NCI-H226 (cell line): Measurements from ENCODE around the gene PHYHIPL.

Experiments used
- DNase-seq: peaks from one replicate; pipeline ENCODE4 v3.0.0-alpha.2; 2015

PHYHIPL gene

DNA sequence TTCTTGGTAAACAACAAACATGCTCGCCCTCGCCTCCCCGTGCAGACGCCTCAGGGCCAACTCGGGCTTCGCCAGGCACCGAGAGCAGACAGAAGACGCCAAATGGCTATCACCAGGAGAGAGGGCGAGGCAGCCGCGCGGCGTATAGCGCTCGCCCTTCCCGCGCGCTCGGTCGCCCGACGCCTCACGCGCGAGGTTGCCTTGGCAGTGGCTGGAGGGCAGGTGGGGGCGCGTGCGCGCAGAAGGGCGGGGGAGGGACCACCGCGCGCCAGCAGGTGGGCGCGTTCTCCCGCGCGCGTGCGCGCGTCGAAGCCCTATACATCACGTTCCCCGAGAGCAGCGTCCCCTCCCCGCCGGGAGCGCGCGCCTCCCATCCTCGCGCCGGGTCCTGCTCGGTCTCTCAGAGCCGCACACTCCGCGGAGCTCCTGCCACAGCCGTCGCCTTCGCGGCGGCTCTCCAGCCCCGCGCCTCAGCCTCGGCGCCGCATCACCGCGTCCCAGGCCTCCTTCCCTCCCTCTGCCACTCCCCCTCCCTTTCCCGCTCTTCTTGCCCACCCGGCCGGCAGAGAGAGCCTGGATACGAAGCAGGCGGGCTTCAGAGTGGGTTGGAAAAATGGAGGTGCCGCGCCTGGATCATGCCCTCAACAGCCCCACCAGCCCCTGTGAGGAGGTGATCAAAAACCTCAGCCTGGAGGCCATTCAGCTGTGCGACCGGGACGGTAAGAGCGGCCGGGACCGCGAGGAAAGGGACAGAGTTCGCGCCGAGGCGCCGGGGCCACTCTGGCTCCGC is at the start of gene PHYHIPL:
TSS of gene PHYHIPL (plus strand) at position 403 of the 790 bp plus-strand sequence. CDS start at position 614, 211 bp downstream.
- no peak for DNase-seq

GRCh38 chr10:59126991-59127390 is 49.5 kb upstream of the PHYHIPL start:
- DNase-seq = no peak

GRCh38 chr10:59127991-59128390 is 48.5 kb upstream of the PHYHIPL start:
- DNase-seq = no peak

- no peak for DNase-seq
Measured at GRCh38 chr10:59129867-59130266, 46.6 kb upstream of the PHYHIPL start.

DNA sequence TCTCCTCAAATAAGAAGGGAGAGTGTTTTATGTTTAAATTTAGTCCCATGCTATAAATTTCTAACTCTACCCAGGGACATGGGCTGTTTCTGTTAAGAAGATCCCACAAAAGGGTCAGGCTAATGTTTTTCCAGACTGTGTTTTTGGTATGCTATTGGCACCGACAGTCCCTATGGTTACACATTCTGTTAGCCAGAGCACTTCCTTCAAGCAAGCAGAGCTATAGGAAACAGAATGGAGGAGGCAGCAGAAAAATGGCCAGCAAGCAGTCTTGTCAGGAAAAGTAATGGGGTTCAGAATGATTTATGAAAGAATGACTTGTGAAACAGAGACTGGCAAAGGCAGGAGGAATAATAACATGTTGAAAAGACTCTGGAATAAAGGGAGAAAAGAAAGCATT is 44.8 kb upstream of the PHYHIPL start:
- no peak for DNase-seq

GRCh38 chr10:59133841-59134593 is 42.4 kb upstream of the PHYHIPL start:
- no peak for DNase-seq

- DNase-seq = no peak
Measured at GRCh38 chr10:59134785-59135184, 41.7 kb upstream of the PHYHIPL start.

DNA sequence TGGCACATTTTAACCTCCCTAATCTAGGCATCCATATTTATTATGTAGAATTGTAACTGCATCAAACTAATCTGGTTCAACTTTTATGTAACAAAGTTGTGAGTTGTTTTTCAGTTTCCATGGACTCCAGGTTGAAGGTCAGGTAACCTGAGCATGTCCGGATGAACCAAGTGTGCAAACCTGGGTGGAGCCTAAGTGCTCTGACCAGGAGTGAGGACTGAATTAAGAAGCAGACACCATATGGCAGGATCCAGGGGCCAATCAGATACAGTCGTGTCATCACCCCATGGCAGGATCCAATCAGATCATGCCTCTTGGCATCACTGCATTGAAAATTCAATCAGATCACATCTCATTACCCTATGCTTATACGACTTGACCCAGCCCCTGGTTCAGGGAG is 41.2 kb upstream of the PHYHIPL start:
- no peak for DNase-seq

DNA sequence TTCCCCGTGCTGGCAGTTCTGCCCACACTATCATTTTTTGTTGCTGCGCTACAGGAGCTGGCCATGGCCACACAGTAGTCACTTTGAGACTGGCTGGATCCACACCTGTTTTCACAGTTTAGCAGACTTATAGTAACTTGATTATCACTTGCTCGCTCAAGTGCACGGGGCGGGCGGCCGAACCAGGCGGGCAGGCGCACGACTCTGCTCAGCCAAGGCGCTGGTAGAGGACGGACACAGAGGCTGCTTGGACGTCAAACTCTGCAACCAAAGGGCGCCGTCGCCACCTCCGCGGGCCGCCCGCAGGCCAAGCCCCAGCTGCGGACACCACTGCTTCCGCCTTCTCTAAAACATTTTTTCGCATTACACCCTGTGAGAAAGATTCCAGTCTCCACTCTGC is 38.4 kb upstream of the PHYHIPL start:
- DNase-seq = no peak

GRCh38 chr10:59143544-59143943 is 32.9 kb upstream of the PHYHIPL start:
- DNase-seq = no peak

GRCh38 chr10:59148701-59149100 is 27.7 kb upstream of the PHYHIPL start:
- DNase-seq = no peak

GRCh38 chr10:59155556-59155955 is 20.9 kb upstream of the PHYHIPL start:
- DNase-seq = no peak

GRCh38 chr10:59167512-59167911 is 8.9 kb upstream of the PHYHIPL start:
- no peak for DNase-seq

DNA sequence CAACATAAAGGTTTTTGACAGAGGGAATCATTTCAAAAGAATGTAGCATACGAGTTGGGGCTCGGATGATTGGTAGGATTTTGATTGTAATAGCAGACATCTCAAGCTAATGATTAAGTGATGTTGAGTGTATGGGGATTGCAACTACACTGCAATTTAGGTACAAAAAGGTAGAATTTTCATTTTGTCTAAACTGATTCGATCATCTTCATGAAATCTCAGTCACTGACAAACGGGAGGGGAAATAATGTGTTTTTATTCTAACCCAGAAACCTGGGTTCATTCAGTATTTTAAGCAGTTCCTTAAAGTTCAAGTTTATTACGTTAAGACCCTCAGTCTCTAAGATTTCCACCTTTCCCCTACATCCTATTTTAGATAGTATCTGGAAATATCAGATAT is 3.9 kb upstream of the PHYHIPL start:
- DNase-seq = no peak

DNA sequence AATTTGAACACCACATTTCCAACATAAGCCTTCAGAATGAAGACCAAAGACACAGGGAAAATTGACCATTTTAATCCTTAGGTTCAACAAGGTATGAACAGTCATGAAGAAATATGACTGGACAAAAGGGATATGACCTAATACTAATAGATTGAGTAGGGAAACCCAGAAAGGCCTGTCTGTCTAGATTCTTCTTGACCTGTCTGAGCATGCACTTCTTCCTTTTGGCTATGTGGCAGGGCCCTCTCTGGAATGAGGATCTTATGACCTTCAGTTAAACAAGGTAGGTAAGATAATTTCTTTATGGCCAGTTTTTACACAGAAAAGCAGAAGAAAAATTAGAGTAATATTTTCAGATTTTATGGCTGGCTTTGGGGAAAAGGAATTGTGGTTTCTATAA is 3.0 kb upstream of the PHYHIPL start:
- no peak for DNase-seq

DNA sequence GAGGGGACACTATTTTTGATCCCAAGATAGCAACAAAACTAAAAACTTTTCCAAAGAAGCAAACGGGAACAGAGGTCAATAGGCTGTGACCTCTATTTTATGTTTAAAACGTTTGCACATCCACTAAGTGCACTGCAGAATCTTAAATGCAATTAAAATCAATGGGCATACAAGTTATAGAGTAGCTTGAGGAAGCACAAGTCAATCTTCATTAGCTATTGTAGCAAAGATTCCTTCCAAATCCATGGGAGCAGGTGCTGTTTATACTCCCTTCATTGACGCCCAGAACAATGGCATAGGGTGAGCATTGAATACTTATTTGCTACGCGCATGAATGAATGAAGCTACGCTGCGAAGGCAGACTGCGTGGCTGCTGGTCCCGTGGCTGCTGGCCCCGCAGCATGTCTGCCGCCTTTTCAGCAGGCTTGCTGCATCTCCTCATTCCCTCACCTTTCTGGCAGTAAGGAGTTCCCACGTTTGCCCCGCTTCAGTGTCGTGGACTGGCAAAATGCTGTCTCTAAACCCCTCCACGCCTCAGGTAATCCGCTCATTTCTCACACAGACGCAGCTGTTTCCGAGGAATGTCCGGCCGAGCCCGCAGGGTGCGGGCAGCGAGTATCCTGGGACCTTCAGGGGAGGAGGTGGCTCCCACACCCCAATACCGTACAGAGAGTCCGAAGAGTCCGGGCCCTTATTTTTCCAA is 754 bp upstream of the PHYHIPL start:
- no peak for DNase-seq

DNA sequence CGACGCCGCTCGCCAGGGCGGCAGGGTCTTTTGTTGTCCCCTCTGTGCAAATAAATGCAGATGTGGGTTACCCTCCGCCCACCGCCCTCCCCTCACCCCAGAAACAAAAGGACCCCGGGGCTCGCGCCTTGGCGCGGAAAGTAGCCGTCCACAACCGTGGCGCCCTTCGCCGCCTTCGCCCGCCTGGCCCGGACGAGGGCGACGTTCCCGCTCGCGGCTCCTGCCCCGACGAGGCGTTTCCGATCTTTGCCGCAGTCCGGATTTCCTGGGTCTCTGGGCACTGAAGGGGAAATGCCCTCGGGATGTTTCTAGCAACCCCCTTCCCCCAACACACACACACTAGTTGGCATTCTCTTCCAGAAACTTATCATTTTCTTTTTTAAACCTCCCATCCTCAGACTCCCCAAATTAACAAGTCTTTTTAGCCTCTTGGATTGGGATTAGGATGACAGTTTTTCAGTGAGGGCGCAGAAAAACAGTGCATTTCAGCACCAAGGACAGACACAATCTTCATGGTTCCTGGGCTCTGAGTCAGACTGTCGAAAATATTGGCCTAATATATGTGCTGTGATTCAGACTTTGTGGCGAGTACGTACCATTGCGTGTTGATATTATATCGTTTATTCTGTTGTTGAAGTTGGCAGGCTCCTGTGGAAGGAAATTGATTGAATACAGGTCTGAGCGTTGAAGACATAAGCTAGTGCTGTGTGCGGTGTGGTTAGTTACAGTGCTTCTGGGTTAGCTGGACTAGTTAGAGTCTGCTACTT is 771 bp downstream of the PHYHIPL start:
- DNase-seq = peak; percentile 53

GRCh38 chr10:59177836-59178235 is 1.4 kb downstream of the PHYHIPL start:
- DNase-seq = no peak

DNA sequence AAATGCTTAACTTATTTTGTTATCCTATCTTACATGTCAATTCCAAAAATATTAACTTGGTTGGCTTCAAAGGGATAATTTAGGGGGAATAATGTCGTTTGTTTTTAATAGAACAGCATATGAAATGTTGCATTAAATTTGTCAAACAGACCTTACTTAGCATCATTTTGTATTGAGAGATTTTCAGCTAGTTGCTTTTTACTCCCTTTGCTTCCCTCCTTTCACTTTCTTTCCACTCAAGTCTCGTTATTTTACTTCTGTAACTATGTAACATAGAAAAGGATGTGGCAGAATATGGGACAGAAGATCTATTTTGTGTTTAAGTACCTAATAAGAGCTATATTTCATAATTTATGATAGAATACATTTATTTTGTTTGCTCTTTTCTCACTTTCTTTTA is 2.6 kb downstream of the PHYHIPL start:
- no peak for DNase-seq

DNA sequence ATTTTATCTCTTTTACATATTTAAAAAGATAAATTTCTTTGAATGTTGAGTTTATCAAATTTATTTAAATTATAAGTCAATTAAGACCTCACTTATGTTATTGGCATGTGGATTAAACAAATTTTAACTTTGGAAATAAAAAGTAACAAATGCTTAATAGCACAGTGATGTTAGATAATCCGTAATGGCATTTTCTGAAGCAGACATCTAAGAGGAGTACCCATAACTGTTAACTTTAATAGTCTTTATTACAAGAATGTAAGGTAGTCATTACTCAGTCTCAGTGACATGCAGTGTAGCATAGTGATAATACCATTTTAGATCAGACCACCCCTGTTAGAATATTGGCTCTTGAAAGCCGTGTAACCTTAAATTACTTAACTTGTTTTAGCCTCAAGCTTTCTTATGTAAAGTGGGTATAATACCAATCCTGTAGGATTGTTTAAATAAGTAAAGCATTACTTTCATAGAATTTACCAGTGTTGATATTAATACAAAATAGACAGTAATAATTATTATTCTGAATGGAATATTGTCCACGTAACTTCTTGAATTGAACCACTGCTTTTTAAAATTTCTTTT is 4.3 kb downstream of the PHYHIPL start:
- no peak for DNase-seq

- DNase-seq = peak; percentile 23
Measured at GRCh38 chr10:59181668-59182067, 5.2 kb downstream of the PHYHIPL start.

- DNase-seq = no peak
Measured at GRCh38 chr10:59190332-59190731, 13.9 kb downstream of the PHYHIPL start.
